Left colon (tissue), 2 donors: ENCODE data around the gene CTBP1. TPM values are rescaled to one million over a fixed set of nuclear protein-coding genes. Genes with fewer than 3 reads are reported as not detected.
A peak's percentile ranks its signal among the peaks of the same experiment; 100 is the strongest.

Experiments
- ATAC-seq: fragments of 200-7000 bp; cut with Tn5 transposase; one replicate; pipeline ENCODE4 v1.9.1; 2020; ENCODE audit warnings: mild to moderate bottlenecking, moderate library complexity
- DNase-seq, 2 donors: peaks; one replicate each; pipeline ENCODE4 v3.0.0-alpha.2; 2020
- intact Hi-C, 2 donors: fragments of 100-400 bp; cut with DNase I in 1 of 2; cut with micrococcal nuclease in 1 of 2; formaldehyde crosslinking; loops; one replicate each; pipeline versions ENCODE4 v1.11.2 to v1.14.0; 2022; cut with DNase I, micrococcal nuclease
- total RNA-seq, 2 donors: library from RNA; stranded (reverse); fragmentation: NEBNext Ultra II Directional; extraction: Animal tissue kit (Norgen Biotek cat#: 25700); gene quantifications; one replicate each; pipeline ENCODE4 v1.2.1, GENCODE V29; 2021
- donor health status: DM: no; HTN: no; CAD: no.
- donor health status: DM: yes; HTN: yes; CAD: no.

CTBP1 gene
- total RNA-seq, 2 donors from 2014 or later = 156 to 180 TPM

DNA sequence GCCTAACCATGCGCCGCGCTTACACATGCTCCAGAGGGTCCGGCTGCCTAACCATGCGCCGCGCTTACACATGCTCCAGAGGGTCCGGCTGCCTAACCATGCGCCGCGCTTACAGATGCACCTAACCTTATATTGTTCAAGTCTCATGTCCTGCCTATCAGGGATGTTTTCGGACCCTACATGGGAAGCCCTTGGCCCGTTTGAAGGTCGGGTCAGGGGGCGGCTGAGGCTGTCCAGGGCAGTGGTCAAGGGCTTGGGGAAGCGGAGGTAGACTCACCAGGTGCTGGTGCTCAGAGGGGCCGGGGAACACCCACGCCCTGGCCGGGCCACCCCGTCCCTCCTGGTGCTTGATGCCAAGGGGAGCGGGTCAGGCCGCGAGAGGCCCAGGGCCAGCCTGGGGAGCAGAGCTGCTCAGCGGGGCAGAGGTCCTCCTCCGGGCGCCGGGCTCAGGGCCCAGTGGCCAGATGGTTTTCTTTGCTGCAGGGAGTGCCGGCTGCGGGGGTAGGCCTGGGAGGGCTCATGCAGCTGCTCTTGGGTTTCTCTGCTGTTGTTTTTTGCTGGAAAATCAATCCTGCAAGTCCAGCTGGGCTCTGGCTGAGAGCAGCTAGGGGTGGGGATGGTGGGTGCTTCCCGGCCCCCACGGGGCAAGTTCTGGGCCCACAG, 41.2 kb downstream of the CTBP1 start:
- DNase-seq (peak in 1 of 2 donors; percentile 55), ATAC-seq (peak; percentile 7)
- intact Hi-C loops = no loop called here

DNA sequence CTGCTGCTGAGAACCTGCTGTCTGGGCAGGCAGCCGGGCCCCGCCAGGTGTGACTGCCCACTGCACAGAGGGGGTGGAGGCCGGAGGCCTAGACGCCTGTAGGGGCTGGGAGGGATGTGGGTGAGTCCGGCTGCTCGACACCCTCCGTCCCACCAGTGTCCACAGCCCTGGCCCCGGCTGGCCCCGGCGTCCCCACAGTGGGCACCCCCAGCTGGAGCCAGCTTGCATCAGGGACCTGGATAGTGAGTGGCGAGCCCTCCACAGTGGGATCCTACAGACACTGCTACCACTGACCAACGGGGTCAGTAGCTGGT, 41.8 kb downstream of the CTBP1 start:
- DNase-seq (no peak), ATAC-seq (no peak)
- intact Hi-C loops = no loop called here

DNA sequence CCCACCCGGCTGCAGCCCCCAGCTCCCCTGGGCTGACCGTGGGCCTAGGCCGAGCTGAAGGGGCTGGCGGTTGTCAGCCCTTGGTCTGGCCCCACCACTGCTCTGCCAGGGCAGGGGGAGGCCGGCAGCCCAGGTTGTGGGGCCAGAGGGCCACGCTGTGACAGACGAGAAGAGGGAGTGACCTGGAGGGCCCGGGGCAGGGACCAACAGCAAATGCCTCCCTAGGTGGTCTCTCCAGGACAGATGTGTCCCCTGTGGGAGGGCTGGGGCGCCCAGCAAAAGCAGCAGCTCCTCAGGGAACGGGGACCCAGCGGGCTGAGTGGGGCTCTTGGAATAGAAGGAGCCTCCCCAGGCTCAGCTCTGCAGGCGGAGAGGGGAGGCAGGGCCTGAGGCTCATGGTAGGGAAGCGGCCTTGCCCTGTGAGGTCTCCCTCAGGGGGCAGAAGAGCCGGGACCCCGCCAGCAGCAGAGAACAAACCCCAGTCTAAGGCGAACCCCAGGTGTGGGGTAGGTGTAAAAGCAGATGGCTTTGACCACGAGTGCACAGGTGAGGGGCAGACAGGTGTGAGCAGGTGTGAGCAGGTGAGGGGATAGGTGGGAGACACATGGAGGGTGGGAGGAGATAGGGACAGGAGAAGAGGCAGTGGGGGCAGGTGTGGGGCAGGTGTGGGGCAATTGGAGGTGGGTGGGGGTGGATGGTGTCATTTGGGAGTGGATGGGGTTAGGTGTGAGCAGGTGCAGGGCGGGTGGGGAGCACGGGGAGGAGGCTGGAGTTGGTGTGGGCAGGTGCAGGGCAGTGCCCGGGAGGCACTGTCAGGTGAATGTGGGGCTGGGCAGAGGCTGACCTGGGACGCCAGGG, 42.4 kb downstream of the CTBP1 start:
- ATAC-seq (peak; percentile 12), DNase-seq (peak; percentile 31 to 47)
- intact Hi-C loops = no loop called here

DNA sequence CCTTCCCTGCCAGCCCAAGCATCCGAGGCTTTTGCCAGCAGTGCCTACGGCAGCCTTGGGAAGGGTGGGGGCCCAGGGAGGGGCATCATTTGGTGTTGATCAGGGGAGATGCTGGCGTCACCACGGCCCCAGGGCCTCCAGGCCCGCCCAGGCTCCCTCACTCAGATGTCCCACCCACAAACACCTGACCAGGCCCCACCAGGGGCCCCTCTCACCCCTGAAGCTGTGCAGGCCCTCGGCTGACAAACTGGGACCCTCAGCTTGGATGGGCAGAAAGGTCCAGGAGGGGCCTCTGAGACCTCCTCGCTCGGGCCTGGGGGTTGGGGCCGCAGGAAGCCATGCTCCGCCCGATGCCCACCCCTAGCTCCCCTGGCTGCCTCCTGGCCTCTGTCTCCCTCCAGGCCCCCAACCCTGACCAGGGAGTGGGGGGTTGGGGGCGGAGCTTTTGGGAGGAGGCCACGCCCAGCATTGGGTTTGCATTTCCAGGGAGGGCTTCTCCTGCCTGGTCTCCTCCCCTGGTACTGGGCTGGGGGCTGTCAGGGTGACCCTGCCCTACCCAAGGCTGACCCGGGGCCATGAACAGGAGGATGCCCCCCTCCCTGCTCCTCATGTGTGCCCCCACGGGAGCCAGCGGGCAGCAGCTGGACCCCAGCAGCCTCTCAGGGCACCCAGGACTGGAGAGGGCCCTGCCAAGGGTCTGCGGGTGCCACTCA, 43.2 kb downstream of the CTBP1 start:
- intact Hi-C loops = no loop called here
- peak; percentile 25 to 30 for DNase-seq
- peak; percentile 5 for ATAC-seq

DNA sequence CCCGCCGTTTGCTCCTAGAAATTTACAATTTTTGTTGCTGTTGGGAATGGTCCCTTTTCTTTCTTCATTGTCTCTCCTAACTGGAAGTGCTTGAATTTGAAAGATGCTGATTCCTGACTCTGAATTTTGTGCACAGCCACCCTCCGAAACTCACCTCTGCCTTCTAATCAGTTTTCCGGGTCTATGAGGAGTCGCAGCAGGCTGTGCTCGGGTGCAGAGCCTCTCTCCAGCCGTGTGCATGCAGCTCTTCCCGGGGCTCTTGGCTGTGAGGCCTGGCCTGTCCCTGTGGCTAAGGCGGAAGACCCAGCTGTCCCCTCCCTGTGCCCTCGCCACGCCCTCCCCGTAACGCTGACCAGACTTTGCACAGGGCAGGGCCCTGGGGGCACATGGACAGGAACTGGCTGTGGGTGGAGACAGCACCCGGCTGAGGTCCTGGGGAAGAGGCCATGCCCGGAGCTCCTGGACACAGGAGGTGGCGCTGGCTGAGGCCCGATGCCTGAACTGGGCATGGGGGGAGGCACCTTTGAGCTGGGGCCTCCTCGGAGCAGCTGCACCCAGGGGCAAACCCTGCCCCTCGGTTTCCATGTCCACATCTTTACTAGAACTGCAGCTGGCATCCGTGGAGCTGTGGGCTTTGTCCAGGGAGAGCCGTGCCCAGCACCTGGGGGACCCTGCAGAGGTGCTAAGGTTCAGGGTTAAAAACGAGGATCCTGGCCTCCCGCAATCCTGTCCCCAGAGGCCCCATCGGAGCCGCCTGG, 43.9 kb downstream of the CTBP1 start:
- ATAC-seq (peak; percentile 88), DNase-seq (peak; percentile 88 to 94)
- intact Hi-C loops = no loop called here

DNA sequence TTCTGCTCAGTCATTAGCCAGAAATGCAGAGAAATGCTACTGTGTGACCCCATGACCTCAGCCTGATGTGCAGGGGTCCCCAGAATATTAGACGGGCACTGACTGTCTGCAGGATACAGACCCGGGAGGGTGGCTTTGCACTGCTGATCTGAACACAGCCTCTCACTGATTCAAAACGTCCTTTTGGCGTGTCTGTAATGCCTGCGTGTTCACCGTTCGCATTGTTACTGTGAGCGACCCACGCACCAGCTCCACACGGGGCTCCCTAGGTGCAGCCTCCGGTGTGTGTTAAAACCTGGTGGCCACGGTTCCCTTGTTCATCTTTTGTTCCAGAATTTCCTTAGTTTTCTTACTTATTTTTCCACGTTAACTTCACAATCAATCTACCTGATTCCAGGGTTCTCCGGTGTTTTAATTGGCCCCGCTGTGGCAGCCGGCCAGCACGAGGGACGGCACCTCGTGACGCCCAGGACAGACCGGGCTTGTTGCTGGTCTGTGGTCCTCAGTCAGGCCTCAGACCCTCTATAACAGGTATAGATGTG, 44.6 kb downstream of the CTBP1 start:
- intact Hi-C loops = no loop called here
- peak; percentile 40 to 51 for DNase-seq
- ATAC-seq = peak; percentile 18

DNA sequence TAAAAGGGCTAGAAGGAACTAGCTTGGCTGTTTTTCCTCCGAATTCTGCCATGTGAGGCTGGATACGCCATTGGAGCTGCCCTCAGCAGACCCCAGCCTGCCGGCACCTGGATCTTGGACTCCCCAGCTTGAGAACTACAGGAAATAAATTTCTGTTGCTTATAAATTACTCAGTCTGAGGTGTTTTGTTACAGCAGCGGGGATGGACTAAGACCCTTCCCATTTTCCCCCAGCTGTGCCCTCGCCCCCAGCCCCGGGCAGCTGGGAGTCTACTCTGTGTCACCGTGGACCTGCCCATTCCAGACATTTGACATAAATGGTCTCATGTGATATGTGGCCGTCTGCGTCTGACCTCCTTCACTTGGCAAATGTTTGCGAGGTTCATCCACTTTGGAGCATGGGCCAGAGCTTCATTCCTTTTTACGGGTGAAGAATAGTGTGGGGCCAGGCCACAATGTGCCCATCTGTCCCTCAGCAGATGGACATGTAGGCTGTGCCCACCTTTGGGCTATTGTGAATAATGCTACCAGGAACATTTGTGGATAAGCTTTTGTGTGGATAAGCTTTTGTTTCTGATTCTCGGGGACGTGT, 45.8 kb downstream of the CTBP1 start:
- intact Hi-C loops = no loop called here
- no peak for ATAC-seq
- DNase-seq = peak in 1 of 2 donors; percentile 6

DNA sequence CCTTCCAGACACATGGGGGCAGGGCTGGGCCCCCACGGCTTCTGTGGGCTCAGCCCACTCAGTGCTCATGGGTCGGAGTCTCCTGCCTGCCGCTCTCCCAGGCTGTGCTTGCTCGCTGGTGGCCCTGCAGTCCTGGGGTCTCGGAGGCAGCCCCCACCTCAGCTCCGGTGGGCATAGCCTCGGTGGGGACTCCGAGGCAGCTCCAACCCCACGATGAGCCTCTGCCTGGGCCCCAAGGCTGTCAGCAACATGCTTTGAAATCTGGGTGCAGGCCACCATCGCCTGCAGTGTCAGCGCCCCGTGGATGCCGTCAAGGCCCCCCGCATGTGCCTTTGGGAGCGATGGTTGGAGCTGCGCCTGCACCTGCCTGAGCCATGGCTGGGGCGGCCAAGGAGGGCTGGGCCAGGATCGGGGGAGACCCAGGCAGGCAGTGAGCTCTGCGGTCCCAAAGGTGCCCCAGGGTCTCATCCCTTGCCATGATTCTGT, 46.4 kb downstream of the CTBP1 start:
- intact Hi-C loops = no loop called here
- no peak for DNase-seq
- ATAC-seq = no peak

DNA sequence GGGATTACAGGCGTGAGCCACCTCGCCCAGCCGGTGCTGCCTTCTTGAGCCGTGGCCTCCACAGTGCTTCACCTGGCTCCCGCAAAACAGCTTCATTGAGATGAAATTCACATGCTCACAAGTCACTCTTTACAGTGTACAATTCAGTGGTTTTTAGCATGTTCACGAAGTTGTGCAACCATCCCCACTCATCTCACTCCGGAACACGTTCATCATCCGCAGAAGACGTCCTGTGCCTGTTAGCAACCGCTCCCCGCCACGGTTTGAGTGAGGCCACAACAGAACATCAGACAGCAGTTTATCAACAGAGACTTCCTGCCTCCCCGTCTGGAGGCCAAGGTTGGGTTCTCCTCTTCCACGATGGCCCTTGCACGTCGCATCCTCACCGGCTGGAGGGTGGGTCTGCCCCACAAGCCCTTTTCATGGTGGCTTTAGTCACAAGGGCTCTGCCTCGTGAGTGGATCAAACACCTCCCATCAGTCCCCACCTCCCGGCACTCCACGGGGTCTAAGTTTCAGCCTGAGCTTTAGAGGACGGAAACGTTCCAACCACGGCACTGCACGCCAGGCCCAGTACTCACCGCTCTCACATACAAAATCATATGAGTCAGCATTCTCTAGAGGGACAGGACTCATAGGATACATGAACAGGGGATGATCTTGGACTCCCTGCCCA, 46.9 kb downstream of the CTBP1 start:
- peak; percentile 60 to 76 for DNase-seq
- no peak for ATAC-seq
- intact Hi-C loops = no loop called here

DNA sequence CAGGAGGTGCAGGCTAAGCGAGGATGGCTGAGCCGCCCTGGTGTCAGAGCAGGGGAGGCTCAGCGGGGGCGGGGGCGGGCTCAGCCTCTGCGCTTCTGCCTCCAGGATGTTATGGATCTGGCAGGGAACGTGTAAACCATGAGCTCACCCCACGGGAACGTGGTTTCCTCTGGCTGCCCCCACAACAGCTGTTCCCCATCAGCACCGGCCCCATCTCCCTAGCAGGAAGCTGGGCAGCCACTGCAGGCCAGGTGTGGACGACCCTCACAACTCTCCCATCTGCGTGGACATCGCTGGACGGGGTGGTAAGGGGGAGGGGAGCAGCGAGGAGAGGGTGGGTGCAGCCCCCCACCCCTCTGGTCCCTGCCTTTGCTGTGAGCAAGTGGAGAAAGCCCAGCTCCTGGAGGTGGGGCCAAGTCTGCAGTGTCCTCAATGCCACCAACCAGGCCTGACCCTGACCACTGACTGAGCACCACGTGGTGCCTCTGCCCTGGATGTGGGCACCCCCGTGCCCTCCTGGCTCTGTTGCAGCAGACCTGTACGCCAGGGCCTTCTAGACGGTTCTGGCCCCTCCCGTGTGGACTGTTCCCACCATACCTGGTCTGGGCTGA, 48.4 kb downstream of the CTBP1 start:
- ATAC-seq = no peak
- DNase-seq = peak; percentile 63 to 66
- intact Hi-C loops = no loop called here

DNA sequence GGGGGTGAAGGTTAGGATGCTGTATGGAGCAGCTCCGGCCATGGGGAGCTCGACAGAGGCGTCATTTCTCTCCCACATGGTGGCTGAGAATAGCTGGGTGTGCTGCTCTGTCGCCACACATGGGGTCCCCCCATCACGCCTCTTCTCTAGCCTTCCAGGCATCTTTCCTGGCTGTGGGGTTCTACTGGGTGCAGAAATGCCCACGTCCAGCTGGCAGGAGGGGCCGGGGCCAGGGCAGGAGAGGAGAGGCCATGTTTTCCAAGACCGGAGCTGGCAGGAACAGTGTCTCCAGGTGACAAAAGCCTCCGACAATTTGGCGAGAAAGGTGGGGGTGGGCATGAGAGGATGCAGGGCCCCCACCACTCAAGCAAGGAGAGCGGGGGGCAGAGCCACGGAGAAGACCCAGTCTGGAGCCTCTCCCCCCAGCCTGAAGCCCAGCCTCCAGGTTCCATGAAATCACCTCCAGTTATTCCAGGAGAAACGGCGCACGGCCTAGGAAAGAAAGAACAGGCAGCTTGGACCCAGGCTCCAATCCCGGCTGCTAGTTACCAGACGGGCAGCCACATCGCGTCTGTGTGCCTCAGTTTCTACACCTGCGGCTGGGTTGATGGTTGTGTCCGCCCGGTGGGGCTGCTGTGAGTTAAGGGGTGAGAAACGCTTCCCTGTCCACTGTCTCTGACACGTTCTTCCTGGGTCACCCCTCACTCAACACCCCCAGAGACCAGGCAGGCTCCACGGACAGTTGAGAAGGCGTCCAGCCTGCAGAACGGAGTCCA, 49.2 kb downstream of the CTBP1 start:
- ATAC-seq (no peak), DNase-seq (no peak)
- intact Hi-C loops = no loop called here

DNA sequence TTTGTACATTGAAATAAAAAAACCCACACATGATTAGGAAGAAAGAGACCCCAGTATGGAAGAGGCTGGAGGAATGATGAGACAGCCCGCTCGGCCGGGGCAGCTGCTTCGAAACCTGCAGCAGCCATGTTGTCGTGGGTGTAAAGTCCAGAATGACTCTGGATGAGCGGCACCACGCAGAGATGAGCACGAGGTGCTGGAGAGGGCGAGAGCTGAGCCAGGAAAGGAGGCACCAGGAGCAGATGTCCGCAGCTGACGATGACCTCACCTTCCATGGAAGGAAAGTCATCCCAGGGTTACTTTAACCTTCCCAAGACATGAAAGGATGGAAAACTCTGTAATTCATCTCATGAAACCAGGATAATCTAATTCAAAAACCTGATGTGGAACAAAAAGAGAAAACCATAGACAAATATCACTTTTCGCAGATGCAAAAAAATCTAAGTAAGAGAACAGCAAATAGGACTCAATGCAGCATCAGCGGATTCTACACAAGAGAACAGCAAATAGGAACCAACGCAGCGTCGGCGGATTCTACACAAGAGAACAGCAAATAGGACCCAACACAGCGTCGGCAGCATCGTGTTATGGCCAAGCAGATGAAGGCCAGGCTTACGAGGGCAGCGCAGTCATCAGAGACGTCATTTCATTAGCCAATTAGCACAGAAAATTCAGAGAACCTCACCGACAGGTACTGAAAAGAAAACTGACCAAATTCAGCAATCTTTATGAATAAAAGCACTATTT, 50.7 kb downstream of the CTBP1 start:
- DNase-seq = no peak
- no peak for ATAC-seq
- intact Hi-C loops = no loop called here

DNA sequence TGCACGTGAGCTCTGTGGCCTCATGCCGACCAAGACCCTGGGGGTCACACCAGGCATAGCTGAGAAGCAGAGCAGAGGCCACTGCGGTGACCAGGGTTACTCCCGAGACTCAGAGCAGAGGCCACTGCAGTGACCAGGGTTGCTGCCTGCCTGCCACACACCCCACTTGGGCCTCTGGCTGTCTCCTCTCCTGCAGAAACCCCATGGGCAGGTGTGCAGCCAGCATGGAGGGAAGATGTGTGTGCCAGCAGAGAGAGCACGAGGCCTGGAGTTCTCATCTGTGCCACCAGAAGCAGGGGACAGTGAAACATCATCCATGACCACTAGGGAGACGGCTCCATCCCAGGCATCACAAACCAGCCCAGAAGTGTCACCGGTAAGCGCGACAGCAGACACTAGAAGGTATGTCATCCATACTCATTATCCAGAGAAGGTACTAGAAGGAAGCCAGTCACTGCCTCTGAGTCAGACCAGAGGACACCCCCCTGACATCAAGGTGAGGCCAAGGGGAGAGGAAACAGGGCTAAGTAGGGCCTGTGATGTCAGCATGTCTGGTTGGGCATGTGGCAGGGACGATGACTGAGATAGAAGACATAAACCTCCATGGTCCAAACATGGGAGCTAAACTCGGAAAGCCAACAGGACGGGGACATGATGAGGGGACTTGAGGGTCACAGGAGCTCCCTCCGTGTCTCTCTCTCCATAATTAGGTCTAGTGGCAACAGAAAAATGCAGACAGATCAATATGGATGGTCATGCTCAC, 52.3 kb downstream of the CTBP1 start:
- intact Hi-C loops = no loop called here
- no peak for DNase-seq
- ATAC-seq = no peak

DNA sequence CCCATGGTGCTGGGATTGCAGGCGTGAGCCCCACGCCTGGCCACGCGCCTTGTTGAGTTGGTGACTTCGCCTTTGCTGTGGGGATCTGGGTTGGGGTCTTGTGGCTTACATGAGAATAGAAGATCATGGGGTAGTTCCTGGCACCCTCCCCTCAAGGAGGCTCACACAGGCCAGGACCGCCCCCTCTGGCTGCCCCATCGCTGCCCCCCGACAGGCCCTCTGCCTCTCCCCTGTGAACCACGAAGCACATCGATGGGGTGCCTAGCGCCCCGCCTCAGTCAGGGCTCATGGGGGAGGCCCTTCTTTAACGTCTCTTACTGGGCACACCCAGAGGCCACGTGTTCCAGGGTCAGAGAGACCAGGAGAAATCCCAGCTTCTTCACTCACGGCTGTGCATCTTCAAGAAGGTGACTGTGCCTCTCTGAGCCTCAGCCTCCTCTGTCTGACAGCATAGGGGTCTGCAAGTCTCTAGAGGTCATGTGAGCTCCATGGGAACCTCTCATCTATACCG, 53.0 kb downstream of the CTBP1 start:
- DNase-seq = no peak
- ATAC-seq = no peak

DNA sequence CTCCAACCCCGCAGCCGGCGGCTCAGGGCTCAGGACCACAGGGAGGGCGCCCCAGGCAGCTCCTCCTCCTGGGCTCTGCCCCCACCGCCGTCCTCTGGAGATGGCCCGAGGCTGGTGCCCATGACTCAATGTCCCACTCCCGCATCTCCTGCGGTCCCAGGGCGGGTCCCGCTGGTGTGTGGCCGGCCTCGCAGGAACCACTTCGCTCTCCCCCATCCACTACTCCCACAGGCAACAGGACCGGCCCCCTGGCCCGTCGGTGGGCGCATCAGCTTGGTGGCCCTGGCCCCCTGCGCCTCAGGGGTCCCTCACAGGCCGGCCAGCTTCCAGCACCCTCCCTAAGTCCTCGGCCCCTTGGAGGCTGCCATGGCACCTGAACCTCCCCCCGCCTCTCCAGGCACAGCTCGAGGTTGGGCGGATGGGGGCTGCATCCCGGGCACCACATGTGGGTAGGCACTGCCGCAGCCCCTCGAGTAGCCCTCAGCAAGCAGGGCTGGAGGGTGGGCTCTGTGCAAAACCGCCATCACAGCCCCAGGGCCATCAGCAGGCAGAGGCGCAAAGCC, 53.7 kb downstream of the CTBP1 start:
- DNase-seq (peak in 1 of 2 donors; percentile 8), ATAC-seq (no peak)
- intact Hi-C loops = no loop called here

More for the DNA sequence above, 53.0 kb downstream of the CTBP1 start:
- intact Hi-C loops = no loop called here
